ENCODE data around the gene COG6.

- TF ChIP-seq CTCF (conservative IDR thresholded peaks at IDR 0.05 in 1 of 2, IDR thresholded peaks at IDR 0.05 in 1 of 2; ENCODE audit: extremely low read depth in 1 of 2, insufficient read depth in 1 of 2, low read depth in 1 of 2, low read length in 2 of 2) (no peak), EZH2 (IDR thresholded peaks at IDR 0.05; ENCODE audit: borderline replicate concordance, low read length) (no peak)
Observed at GRCh38 chr13:39787086-39787487, 131.6 kb downstream of the COG6 start.

Data from mammary epithelial cell (primary cell).